HepG2 (cell line): ENCODE data around the gene ZSWIM7. TPM values are rescaled to one million over a fixed set of nuclear protein-coding genes. Genes with fewer than 3 reads are reported as not detected.

Experiments
- ATAC-seq: fragments of 200-7000 bp; cut with Tn5 transposase; 3 replicates; pipeline ENCODE4 v1.9.1; 2020; ENCODE audit warnings: mild to moderate bottlenecking, moderate library complexity
- BruUV-seq: library from RNA; stranded (reverse); fragments of 400-500 nt; replicated peaks from 2 replicates; lab custom pipeline; 2021; lab: Mats Ljungman, UMichigan
- CTCF ChIA-PET: fragments of 300-600 bp; formaldehyde crosslinking; extraction: SDS; loops from one replicate; lab custom pipeline; 2021; ENCODE audit warnings: low total read pairs, inconsistent platforms, low intra/inter-chr PET ratio; lab: Yijun Ruan, JAX
- POLR2A ChIA-PET: fragments of 350-600 bp; sonication (Branson Sonifier 250); formaldehyde crosslinking; loops from one replicate; lab custom pipeline; 2020; ENCODE audit warnings: antibody characterized with exemption, inconsistent platforms; lab: Yijun Ruan, JAX
- DNase-seq: peaks from one replicate; pipeline ENCODE4 v3.0.0-alpha.2; 2015; ENCODE audit warnings: low spot score
- FAIRE-seq: peaks from 3 replicates; lab custom pipeline; 2011; peaks lifted over from hg19 to GRCh38; lab: Jason Lieb, UNC
- H2AFZ ChIP-seq: one replicate; pipeline ENCODE4 v1.6.1; 2011; ENCODE audit warnings: low read length, inconsistent platforms
- H3K27ac ChIP-seq: fragments of 300-600 bp; 3 replicates; pipeline ENCODE4 v1.8.0; 2011; ENCODE audit warnings: mixed run types, mild to moderate bottlenecking, mixed read lengths, low read length, inconsistent platforms; ENCODE audit not compliant: insufficient read depth; ENCODE audit errors: extremely low read length
- H3K27me3 ChIP-seq, 2 experiments: fragments of 200-600 bp in 1 of 2; 2 replicates in 1 of 2; 3 replicates in 1 of 2; pipeline versions ENCODE4 v1.6.0 to v1.8.0; 2011; ENCODE audit warnings: low read length in 2 of 2, mild to moderate bottlenecking in 2 of 2, moderate library complexity in 2 of 2, inconsistent platforms in 1 of 2; ENCODE audit not compliant: insufficient read depth in 2 of 2, control insufficient read depth in 1 of 2
- H3K36me3 ChIP-seq, 2 experiments: fragments of 200-600 bp in 1 of 2; replicated peaks in 1 of 2; 2 replicates in 1 of 2; 3 replicates in 1 of 2; pipeline versions ENCODE4 v1.5.1 to v1.8.0; 2011; ENCODE audit warnings: low read length in 2 of 2, inconsistent platforms in 1 of 2; ENCODE audit not compliant: insufficient read depth in 2 of 2, control insufficient read depth in 1 of 2
- H3K4me1 ChIP-seq: 2 replicates; pipeline ENCODE4 v1.5.1; 2012; ENCODE audit warnings: low read length, inconsistent platforms; ENCODE audit not compliant: insufficient read depth
- H3K4me2 ChIP-seq: 2 replicates; pipeline ENCODE4 v1.6.0; 2011; ENCODE audit warnings: low read depth, low read length, inconsistent platforms
- H3K4me3 ChIP-seq, 3 experiments: fragments of 200-600 bp in 1 of 3; sonication (generic), shearing (Covaris generic) in 1 of 3; replicated peaks in 1 of 3; 2 replicates each; pipeline ENCODE4 v1.5.1; 2011 to 2016; ENCODE audit warnings: low read length in 3 of 3, inconsistent platforms in 2 of 3, low read depth in 2 of 3, mild to moderate bottlenecking in 2 of 3, control low read depth in 1 of 3, mixed read lengths in 1 of 3; ENCODE audit not compliant: insufficient read depth in 1 of 3
- H3K79me2 ChIP-seq: one replicate; pipeline ENCODE4 v1.6.1; 2011; ENCODE audit warnings: low read length, inconsistent platforms; ENCODE audit not compliant: insufficient read depth
- H3K9ac ChIP-seq: 2 replicates; pipeline ENCODE4 v1.6.0; 2011; ENCODE audit warnings: mild to moderate bottlenecking, low read depth, low read length, inconsistent platforms; ENCODE audit not compliant: insufficient read depth
- H3K9me3 ChIP-seq: 2 replicates; pipeline ENCODE4 v1.5.1; 2012; ENCODE audit warnings: mild to moderate bottlenecking, low read length
- H4K20me1 ChIP-seq: 2 replicates; pipeline ENCODE4 v1.6.0; 2011; ENCODE audit warnings: inconsistent platforms, mild to moderate bottlenecking, low read length, moderate library complexity; ENCODE audit not compliant: insufficient read depth
- GATAD2A ChIP-seq: IDR thresholded peaks from 2 replicates; pipeline ENCODE4 v1.6.1; 2016
- MATR3 ChIP-seq: sonication (generic); formaldehyde crosslinking; IDR thresholded peaks from 2 replicates; pipeline ENCODE4 v1.4.0; 2020; ENCODE audit warnings: missing genetic modification reagents
- MLXIP ChIP-seq: sonication (generic); formaldehyde crosslinking; IDR thresholded peaks from 2 replicates; pipeline ENCODE4 v1.9.0; 2021; ENCODE audit warnings: missing genetic modification reagents, borderline replicate concordance
- NAIF1 ChIP-seq: sonication (generic); formaldehyde crosslinking; IDR thresholded peaks from 2 replicates; pipeline ENCODE4 v1.5.0; 2020; ENCODE audit warnings: mild to moderate bottlenecking, missing genetic modification reagents, borderline replicate concordance
- NPAS2 ChIP-seq: sonication (generic); formaldehyde crosslinking; IDR thresholded peaks from 2 replicates; pipeline ENCODE4 v1.8.0; 2022; ENCODE audit warnings: mild to moderate bottlenecking, missing genetic modification reagents, borderline replicate concordance
- STAT6 ChIP-seq: sonication (generic); formaldehyde crosslinking; IDR thresholded peaks from 2 replicates; pipeline ENCODE4 v1.4.0; 2020; ENCODE audit warnings: missing genetic modification reagents, mild to moderate bottlenecking, borderline replicate concordance
- ZBED4 ChIP-seq: sonication (generic); formaldehyde crosslinking; IDR thresholded peaks from 2 replicates; pipeline ENCODE4 v1.4.0; 2020; ENCODE audit warnings: missing genetic modification reagents, borderline replicate concordance
- ZNF282 ChIP-seq: fragments of 450-650 bp; IDR thresholded peaks from 2 replicates; pipeline ENCODE4 v1.6.1; 2018; ENCODE audit not compliant: partially characterized antibody
- ZNF414 ChIP-seq: sonication (generic); formaldehyde crosslinking; IDR thresholded peaks from 2 replicates; pipeline ENCODE4 v1.5.0; 2020; ENCODE audit warnings: missing genetic modification reagents
- ZNF691 ChIP-seq: sonication (generic); formaldehyde crosslinking; IDR thresholded peaks from 2 replicates; pipeline ENCODE4 v1.4.0; 2020; ENCODE audit warnings: missing genetic modification reagents, low read depth, mild to moderate bottlenecking, borderline replicate concordance
- WGBS: methylation state at CpG from one replicate; pipeline ENCODE4 v1.1.6; 2017; ENCODE audit warnings: low lambda C conversion rate; 5-methylcytosine and 5-hydroxymethylcytosine counted together
- in situ Hi-C: cut with HindIII; loops from 2 replicates; pipeline ENCODE4 v1.10.0; 2017; ENCODE audit warnings: low pct_unique_long_range_greater_than_20kb; ENCODE audit not compliant: extremely low pct_ligation_motif_present
- intact Hi-C: fragments of 100-400 bp; cut with micrococcal nuclease; formaldehyde crosslinking; loops from one replicate; pipeline ENCODE4 v1.10.0; 2022; ENCODE audit not compliant: unreplicated experiment
- polyA plus RNA-seq, 8 experiments: library from polyadenylated mRNA; depleted of rRNA in 3 of 8; stranded (reverse) in 7 of 8; unstranded in 1 of 8; fragments of >200 nt; fragmentation: Illumina TruSeq in 4 of 8; extraction: Trizol in 4 of 8; gene quantifications; 2 replicates each; pipeline versions ENCODE4 v1.2.1 to v1.2.3, GENCODE V29; 2011 to 2016; ENCODE audit warnings: low read depth in 4 of 8, missing spikeins in 1 of 8, mixed read lengths in 1 of 8; ENCODE audit not compliant: insufficient read depth in 1 of 8
- total RNA-seq, 5 experiments: library from RNA; depleted of rRNA; stranded (reverse); fragments of >200 nt; fragmentation: Illumina TruSeq; extraction: Trizol; gene quantifications; 2 replicates each; pipeline ENCODE4 v1.2.3, GENCODE V29; 2016; ENCODE audit warnings: low read depth in 1 of 5

ZSWIM7 gene
- total and polyA plus RNA-seq, 2 of the 13 experiments (the other 11 are each of a cell fraction or from before 2014, with no cell fraction given), result 13.1 to 28.1 TPM

- no peak overlapping the region for H3K27ac ChIP-seq
- CTCF ChIA-PET, result no interaction called here
- peaks cover 7 to 11% of the 10 kb centered on the region in 2 experiments; a peak in 4 of 5 replicates for H3K36me3 ChIP-seq
- no peak overlapping the region for H3K4me2 ChIP-seq
- in situ Hi-C loops, result no loop called here
- POLR2A ChIA-PET, result no interaction called here
- H3K4me1 ChIP-seq, result peaks cover 26% of the 10 kb centered on the region
- no peak overlapping the region for H3K4me3 ChIP-seq
- H3K9ac ChIP-seq, result no peak overlapping the region
- 96% methylated on average over 5 of the region's 5 CpGs for WGBS
- H4K20me1 ChIP-seq, result no peaks in the 10 kb centered on the region
- DNase-seq (no peak), FAIRE-seq (no peak), ATAC-seq (no peak)
- intact Hi-C loops, result no loop called here
- no TSS peak for BruUV-seq
- H3K27me3 ChIP-seq, result no peaks in the 10 kb centered on the region
- peaks cover 20% of the 10 kb centered on the region for H3K79me2 ChIP-seq
- no peaks in the 10 kb centered on the region for H3K9me3 ChIP-seq
- no peak overlapping the region for H2AFZ ChIP-seq
- no peak for TF ChIP-seq ZBED4 (CRISPR knock-in tag)
- no peak for TF ChIP-seq NPAS2
- TF ChIP-seq GATAD2A (CRISPR knock-in tag), result no peak
- no peak for TF ChIP-seq STAT6 (CRISPR knock-in tag)
- TF ChIP-seq ZNF414, result no peak
- no peak for TF ChIP-seq ZNF691 (CRISPR knock-in tag)
- TF ChIP-seq MLXIP (CRISPR knock-in tag), result no peak
- no peak for TF ChIP-seq ZNF282
- TF ChIP-seq NAIF1 (CRISPR knock-in tag), result no peak
- TF ChIP-seq MATR3, result no peak
Observed at GRCh38 chr17:15971098-15971678, 28.3 kb downstream of the ZSWIM7 start.
